ENCODE measurements around the gene POLR2A. TPM values are rescaled to one million over a fixed set of nuclear protein-coding genes. Genes with fewer than 3 reads are reported as not detected.

POLR2A gene
- total and polyA plus RNA-seq, 10 of the 15 experiments (the other 5 are each of a cell fraction or from before 2014, with no cell fraction given) = 1.7 to 121 (median 33.4) TPM

- peak; percentile 44 for TF ChIP-seq SIX5 (IDR thresholded peaks at IDR 0.05; ENCODE audit: low read depth, low read length, severe bottlenecking)
- TF ChIP-seq CREM (IDR thresholded peaks at IDR 0.05; ENCODE audit: low read depth) = peak; percentile 55; the same call in 1 of the 2 replicates
- no peak for TF ChIP-seq IRF5 (IDR thresholded peaks at IDR 0.05; ENCODE audit: borderline replicate concordance)
- TF ChIP-seq SREBF2 (IDR thresholded peaks at IDR 0.05; ENCODE audit: low read length) = 0 out of 2 replicates have a peak, but pooled peaks have one; percentile 6
- peak; percentile 81 for TF ChIP-seq SP1 (IDR thresholded peaks at IDR 0.05; ENCODE audit: low read depth, low read length)
- TF ChIP-seq E2F4 (IDR thresholded peaks at IDR 0.05; ENCODE audit: low read depth, low read length) = peak; percentile 76
- no peak for TF ChIP-seq ESRRA (IDR thresholded peaks at IDR 0.05; ENCODE audit: low read length)
- peak; percentile 97 for TF ChIP-seq SKIL (IDR thresholded peaks at IDR 0.05; ENCODE audit: low read depth, poor library complexity, severe bottlenecking)
- TF ChIP-seq RFX5 (IDR thresholded peaks at IDR 0.05; ENCODE audit: low read depth, low read length) = peak; percentile 35; the same call in 1 of the 2 replicates
- no peak for TF ChIP-seq CTCF (IDR thresholded peaks at IDR 0.05 in 2 of 3, conservative IDR thresholded peaks at IDR 0.05 in 1 of 3; ENCODE audit: control insufficient read depth in 2 of 3, extremely low read depth in 1 of 3, insufficient read depth in 1 of 3, low read depth in 3 of 3, low read length in 3 of 3)
- TF ChIP-seq RBBP5 (conservative IDR thresholded peaks at IDR 0.05) = no peak; the same call in 1 of the 2 replicates
- TF ChIP-seq TBL1XR1 (IDR thresholded peaks at IDR 0.05; ENCODE audit: low read depth, low read length) = peak; percentile 57
- TF ChIP-seq SMAD1 (IDR thresholded peaks at IDR 0.05; ENCODE audit: low read depth, partially characterized antibody) = peak; percentile 98
- TF ChIP-seq CBX3 (IDR thresholded peaks at IDR 0.05; ENCODE audit: borderline replicate concordance, low read depth) = no peak
- no peak; the same call in 1 of the 2 replicates for TF ChIP-seq ZNF384 (IDR thresholded peaks at IDR 0.05; ENCODE audit: borderline replicate concordance, low read depth, low read length)
- peak; percentile 99 for TF ChIP-seq TAF1 (IDR thresholded peaks at IDR 0.05; ENCODE audit: borderline replicate concordance, low read depth, low read length)
- TF ChIP-seq CHD4 (IDR thresholded peaks at IDR 0.05) = no peak
- no peak for TF ChIP-seq ATF3 (IDR thresholded peaks at IDR 0.05; ENCODE audit: borderline replicate concordance, extremely low read depth, low read depth, low read length)
- no peak for TF ChIP-seq USF2 (IDR thresholded peaks at IDR 0.05; ENCODE audit: borderline replicate concordance, low read depth, low read length)
- peak; percentile 85 for TF ChIP-seq BMI1 (IDR thresholded peaks at IDR 0.05; ENCODE audit: borderline replicate concordance)
- TF ChIP-seq NFIC (IDR thresholded peaks at IDR 0.05; ENCODE audit: low read depth, low read length) = peak; percentile 76; the same call in 1 of the 2 replicates
- peak; percentile 83 for TF ChIP-seq CHD2 (IDR thresholded peaks at IDR 0.05; ENCODE audit: borderline replicate concordance, low read depth, low read length)
Measured at GRCh38 chr17:7484067-7484918, at the start of gene POLR2A (continued).

Data from GM12878 (cell line).